T47D (cell line): ENCODE measurements around the gene RPS6KA2.
"Not testable (repeated sequence)": the region's sequence is repeated elsewhere in the genome, so short reads cannot be mapped to it uniquely, and the experiment has no call there.

Source experiments
- DNase-seq, 2 experiments: peaks; one replicate each; pipeline versions ENCODE4 v3.0.0 to v3.0.0-alpha.2; 2011 to 2012; ENCODE audit warnings: low read depth in 1 of 2, low spot score in 1 of 2
- JUND ChIP-seq: IDR thresholded peaks from 2 replicates; pipeline ENCODE4 v1.6.1; 2012; ENCODE audit warnings: low read depth
- in situ Hi-C: cut with HindIII; loops from 2 replicates; pipeline ENCODE4 v1.10.0; 2016; ENCODE audit warnings: low sequenced_read_pairs, low pct_unique_long_range_greater_than_20kb

RPS6KA2 gene

GRCh38 chr6:166388290-166389004 is 238.6 kb downstream of the RPS6KA2 start:
- in situ Hi-C loops = no loop called here
- no peak for TF ChIP-seq JUND
- DNase-seq = no peak

GRCh38 chr6:166387642-166388289 is 239.3 kb downstream of the RPS6KA2 start:
- DNase-seq = no peak
- in situ Hi-C loops = no loop called here

GRCh38 chr6:166387098-166387497 is 240.0 kb downstream of the RPS6KA2 start:
- in situ Hi-C loops, DNase-seq: not testable (repeated sequence)

More at GRCh38 chr6:166387642-166388289, 239.3 kb downstream of the RPS6KA2 start:
- TF ChIP-seq JUND = no peak

- TF ChIP-seq JUND = no peak
- DNase-seq = no peak
- in situ Hi-C loops = no loop called here
Measured at GRCh38 chr6:166386111-166386510, 240.9 kb downstream of the RPS6KA2 start.

GRCh38 chr6:166383802-166384363 is 243.2 kb downstream of the RPS6KA2 start:
- DNase-seq, in situ Hi-C loops: not testable (repeated sequence)

GRCh38 chr6:166382933-166383801 is 243.9 kb downstream of the RPS6KA2 start, which contains the start of gene MPC1:
TSS of gene MPC1 (minus strand) at chr6:166382940. CDS start at chr6:166382876, 64 bp downstream.
- TF ChIP-seq JUND = no peak
- DNase-seq = peak; percentile 90 to 95
- in situ Hi-C loops = no loop called here

GRCh38 chr6:166382500-166382932 is 244.5 kb downstream of the RPS6KA2 start:
- in situ Hi-C loops = no loop called here
- no peak for TF ChIP-seq JUND
- DNase-seq = no peak

- DNase-seq = peak; percentile 47 to 78
- TF ChIP-seq JUND = no peak
- in situ Hi-C loops = no loop called here
Measured at GRCh38 chr6:166381733-166382499, 245.1 kb downstream of the RPS6KA2 start.

- DNase-seq = no peak
- in situ Hi-C loops = no loop called here
- no peak for TF ChIP-seq JUND
Measured at GRCh38 chr6:166381381-166381732, 245.7 kb downstream of the RPS6KA2 start.

GRCh38 chr6:166379800-166380199 is 247.3 kb downstream of the RPS6KA2 start:
- in situ Hi-C loops = no loop called here
- no peak for DNase-seq
- no peak for TF ChIP-seq JUND

- in situ Hi-C loops = no loop called here
- no peak for DNase-seq
- TF ChIP-seq JUND = no peak
Measured at GRCh38 chr6:166379103-166379586, 247.9 kb downstream of the RPS6KA2 start.

- in situ Hi-C loops = no loop called here
- TF ChIP-seq JUND = no peak
Measured at GRCh38 chr6:166377721-166378120, 249.3 kb downstream of the RPS6KA2 start.

More at GRCh38 chr6:166377721-166378120, 249.3 kb downstream of the RPS6KA2 start:
- DNase-seq = no peak
